ENCODE measurements around the gene DMRTA2.
A peak's percentile ranks its signal among the peaks of the same experiment; 100 is the strongest.

DMRTA2 gene

GRCh38 chr1:50378770-50379169 is 44.5 kb downstream of the DMRTA2 start:
- no peak overlapping the region for H3K4me3 ChIP-seq (replicated peaks in 1 of 2; ENCODE audit: low read depth in 2 of 2, low read length in 2 of 2)
- no peak for DNase-seq (ENCODE audit: low read depth in 2 of 2)
- no peak for TF ChIP-seq CTCF (IDR thresholded peaks at IDR 0.05; ENCODE audit: low read depth, low read length)

DNA sequence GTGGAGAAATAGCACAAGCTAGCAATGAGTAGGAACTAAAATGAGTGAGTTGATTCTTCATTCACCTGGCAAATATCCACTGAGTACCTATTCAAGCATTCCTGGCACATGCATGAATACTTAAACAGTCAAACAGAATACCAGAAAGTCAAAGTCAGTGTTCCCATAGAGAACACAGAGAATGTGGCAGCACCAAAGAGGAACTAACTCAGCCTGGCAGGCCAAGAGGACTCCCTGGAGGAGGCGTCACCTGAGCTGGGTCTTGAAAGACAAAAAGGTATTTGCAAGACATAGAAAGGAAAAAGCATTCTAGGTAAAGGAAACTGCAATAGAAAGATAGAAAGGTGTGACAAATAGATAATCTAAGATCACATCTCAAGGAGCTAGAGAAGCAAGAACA is 49.7 kb downstream of the DMRTA2 start:
- H3K4me3 ChIP-seq (replicated peaks in 1 of 2; ENCODE audit: low read depth in 2 of 2, low read length in 2 of 2): no peak overlapping the region
- DNase-seq (ENCODE audit: low read depth in 2 of 2): no peak
- TF ChIP-seq CTCF (IDR thresholded peaks at IDR 0.05; ENCODE audit: low read depth, low read length): no peak

DNA sequence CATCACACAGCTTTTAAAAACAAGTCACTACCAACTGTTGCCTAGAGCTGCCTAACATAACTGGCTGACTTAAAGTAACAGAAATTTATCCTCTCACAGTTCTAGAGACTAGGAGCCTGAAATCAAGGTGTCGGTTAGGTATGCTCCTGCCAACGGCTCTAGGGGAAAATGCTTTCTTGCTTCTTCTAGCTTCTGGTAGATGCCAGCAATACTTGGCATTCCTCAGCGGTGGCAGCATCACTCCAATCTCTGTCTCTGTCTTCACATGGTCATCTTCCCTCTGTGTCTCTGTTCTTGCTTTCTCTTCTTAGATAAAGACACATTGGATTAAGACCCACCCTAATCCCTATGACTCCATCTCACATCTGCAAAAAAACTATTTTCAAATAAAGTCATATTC is 51.5 kb downstream of the DMRTA2 start:
- DNase-seq (ENCODE audit: low read depth in 2 of 2): no peak
- H3K4me3 ChIP-seq (replicated peaks in 1 of 2; ENCODE audit: low read depth in 2 of 2, low read length in 2 of 2): no peak overlapping the region
- TF ChIP-seq CTCF (IDR thresholded peaks at IDR 0.05; ENCODE audit: low read depth, low read length): no peak

GRCh38 chr1:50369830-50370229 is 53.4 kb downstream of the DMRTA2 start:
- no peak overlapping the region for H3K4me3 ChIP-seq (replicated peaks in 1 of 2; ENCODE audit: low read depth in 2 of 2, low read length in 2 of 2)
- TF ChIP-seq CTCF (IDR thresholded peaks at IDR 0.05; ENCODE audit: low read depth, low read length): peak; percentile 23
- DNase-seq (ENCODE audit: low read depth in 2 of 2): peak in 1 of 2 donors; percentile 9

DNA sequence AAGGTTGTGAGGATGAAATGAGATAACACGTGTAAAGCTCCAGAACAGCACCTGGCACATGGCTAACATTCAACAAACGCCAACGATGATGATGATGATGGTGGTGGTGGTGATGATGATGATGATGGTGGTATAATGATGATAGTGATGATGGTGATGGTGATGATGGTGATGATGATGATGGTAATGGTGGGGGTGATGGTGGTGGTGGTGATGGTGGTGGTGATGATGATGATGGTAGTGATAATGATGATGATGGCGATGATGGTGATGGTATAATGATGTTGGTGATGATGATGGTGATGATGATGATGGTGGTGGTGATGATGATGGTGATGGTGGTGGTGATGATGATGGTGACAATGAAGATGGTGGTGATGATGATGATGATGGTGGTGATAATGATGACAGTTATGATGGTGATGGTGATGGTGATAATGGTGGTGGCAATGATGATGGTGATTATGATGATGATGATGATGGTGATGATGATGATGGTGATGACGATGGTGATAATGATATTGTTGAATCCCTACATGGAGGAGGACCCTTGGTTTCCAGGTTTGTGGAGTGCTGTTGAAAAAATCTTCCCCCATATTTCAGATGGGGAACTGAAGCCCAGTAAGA is 54.1 kb downstream of the DMRTA2 start:
- no peak for TF ChIP-seq CTCF (IDR thresholded peaks at IDR 0.05; ENCODE audit: low read depth, low read length)

DNA sequence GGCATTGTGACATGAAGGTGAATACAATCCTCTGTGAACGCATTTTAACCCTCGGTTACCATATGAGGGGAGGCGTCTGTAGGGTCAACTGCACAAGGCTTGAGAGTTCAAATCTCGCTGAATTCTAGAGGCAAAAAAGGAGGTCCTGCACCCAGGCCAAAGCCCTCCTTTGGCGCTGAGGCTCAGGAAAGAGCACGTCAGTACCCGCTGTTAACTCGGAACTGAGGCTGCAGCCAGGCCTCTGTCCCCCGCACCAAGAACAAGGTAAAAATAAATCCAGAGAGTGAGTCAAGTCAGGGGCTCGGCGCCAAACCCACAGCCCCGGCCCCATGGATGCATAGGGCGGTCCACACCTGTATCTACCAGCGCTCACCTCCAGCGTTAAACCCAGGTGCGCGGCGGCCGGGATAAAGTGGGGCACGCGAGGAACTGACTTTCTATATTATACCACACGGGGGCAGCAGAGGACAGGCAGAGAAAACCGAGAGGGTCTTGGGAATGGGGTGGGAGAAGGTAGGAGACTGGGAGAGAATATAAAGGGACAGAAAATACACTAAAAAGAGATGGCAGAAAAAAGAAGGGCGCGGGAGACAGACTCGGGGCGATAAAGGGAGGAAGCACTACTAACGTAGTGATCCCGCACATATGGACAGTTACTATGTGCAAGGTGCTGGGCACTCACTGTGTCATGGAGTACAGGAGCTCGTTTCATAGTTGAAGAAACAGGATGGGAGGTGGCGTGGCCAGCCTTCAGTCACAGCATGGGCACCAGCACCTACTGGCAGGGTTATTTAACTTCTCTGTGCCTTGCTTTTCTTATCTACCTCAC is 54.9 kb downstream of the DMRTA2 start:
- peak; percentile 72 for TF ChIP-seq CTCF (IDR thresholded peaks at IDR 0.05; ENCODE audit: low read depth, low read length)
- peak; percentile 28 to 40 for DNase-seq (ENCODE audit: low read depth in 2 of 2)
- H3K4me3 ChIP-seq (replicated peaks in 1 of 2; ENCODE audit: low read depth in 2 of 2, low read length in 2 of 2): no peak overlapping the region

More for the DNA sequence above, 54.1 kb downstream of the DMRTA2 start:
- no peak overlapping the region for H3K4me3 ChIP-seq (replicated peaks in 1 of 2; ENCODE audit: low read depth in 2 of 2, low read length in 2 of 2)
- DNase-seq (ENCODE audit: low read depth in 2 of 2): no peak
